A549 (cell line): Measurements from ENCODE around the gene PM20D1.

Experiments used
- BHLHE40 ChIP-seq: IDR thresholded peaks from 2 replicates; pipeline ENCODE4 v1.6.1; 2012; ENCODE audit warnings: low read depth, low read length, inconsistent platforms
- CTCF ChIP-seq: fragments of >200 bp; sonication (Bioruptor Twin); formaldehyde crosslinking; IDR thresholded peaks from 3 replicates; pipeline ENCODE4 v1.5.1; 2016
- E2F6 ChIP-seq: IDR thresholded peaks from 2 replicates; pipeline ENCODE4 v1.6.1; 2012; ENCODE audit warnings: low read depth, borderline replicate concordance
- EP300 ChIP-seq, 2 experiments: fragments of >200 bp; sonication (Bioruptor Twin); formaldehyde crosslinking; IDR thresholded peaks; 2 replicates in 1 of 2; 3 replicates in 1 of 2; pipeline ENCODE4 v1.6.1; 2016 to 2017
- MYC ChIP-seq: IDR thresholded peaks from 2 replicates; pipeline ENCODE4 v1.6.1; 2012; ENCODE audit warnings: mild to moderate bottlenecking, inconsistent platforms, low read length, improper control_type of control experiment, borderline replicate concordance
- PBX3 ChIP-seq: IDR thresholded peaks from 2 replicates; pipeline ENCODE4 v1.6.1; 2012
- POLR2A ChIP-seq: IDR thresholded peaks from 2 replicates; pipeline ENCODE4 v1.6.1; 2012; ENCODE audit warnings: mild to moderate bottlenecking, low read length
- TP53 ChIP-seq: fragments of 250-450 bp; sonication (Bioruptor Pico); IDR thresholded peaks from 2 replicates; pipeline ENCODE4 v1.5.0; 2021; ENCODE audit warnings: mild to moderate bottlenecking, moderate library complexity
- ZC3H11A ChIP-seq: fragments of 450-650 bp; IDR thresholded peaks from 2 replicates; pipeline ENCODE4 v1.6.1; 2014; ENCODE audit warnings: antibody characterized with exemption, mild to moderate bottlenecking
- ZFP36 ChIP-seq: fragments of 450-650 bp; IDR thresholded peaks from 2 replicates; pipeline ENCODE4 v1.6.1; 2014; ENCODE audit warnings: borderline replicate concordance; ENCODE audit not compliant: partially characterized antibody

GRCh38 chr1:205783904-205784303 is 66.0 kb downstream of the PM20D1 start:
- TF ChIP-seq EP300 (IDR thresholded peaks at IDR 0.05) = no peak
- TF ChIP-seq CTCF = no peak
- TF ChIP-seq PBX3 = no peak
- no peak for TF ChIP-seq MYC
- TF ChIP-seq ZC3H11A = no peak
- no peak for TF ChIP-seq E2F6
- no peak for TF ChIP-seq TP53 (CRISPR knock-in tag)
- TF ChIP-seq BHLHE40 = no peak
- TF ChIP-seq ZFP36 = no peak
- TF ChIP-seq POLR2A = no peak
